ENCODE results near the gene SSBP2.

GRCh38 chr5:81740758-81741157, 10.1 kb downstream of the SSBP2 start:
- no peak for TF ChIP-seq POLR2A (IDR thresholded peaks at IDR 0.05)
- TF ChIP-seq, protein P1, sequence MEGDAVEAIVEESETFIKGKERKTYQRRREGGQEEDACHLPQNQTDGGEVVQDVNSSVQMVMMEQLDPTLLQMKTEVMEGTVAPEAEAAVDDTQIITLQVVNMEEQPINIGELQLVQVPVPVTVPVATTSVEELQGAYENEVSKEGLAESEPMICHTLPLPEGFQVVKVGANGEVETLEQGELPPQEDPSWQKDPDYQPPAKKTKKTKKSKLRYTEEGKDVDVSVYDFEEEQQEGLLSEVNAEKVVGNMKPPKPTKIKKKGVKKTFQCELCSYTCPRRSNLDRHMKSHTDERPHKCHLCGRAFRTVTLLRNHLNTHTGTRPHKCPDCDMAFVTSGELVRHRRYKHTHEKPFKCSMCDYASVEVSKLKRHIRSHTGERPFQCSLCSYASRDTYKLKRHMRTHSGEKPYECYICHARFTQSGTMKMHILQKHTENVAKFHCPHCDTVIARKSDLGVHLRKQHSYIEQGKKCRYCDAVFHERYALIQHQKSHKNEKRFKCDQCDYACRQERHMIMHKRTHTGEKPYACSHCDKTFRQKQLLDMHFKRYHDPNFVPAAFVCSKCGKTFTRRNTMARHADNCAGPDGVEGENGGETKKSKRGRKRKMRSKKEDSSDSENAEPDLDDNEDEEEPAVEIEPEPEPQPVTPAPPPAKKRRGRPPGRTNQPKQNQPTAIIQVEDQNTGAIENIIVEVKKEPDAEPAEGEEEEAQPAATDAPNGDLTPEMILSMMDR (IDR thresholded peaks at IDR 0.05): no peak
